Stimulated activated naive CD4-positive, alpha-beta T cell treated with Interleukin-2 at 50 U/mL for 16 hours (primary cell): Measurements from ENCODE around the gene DMD.

Source experiments
- DNase-seq: peaks from one replicate; lab custom pipeline; 2025; lab: John Stamatoyannopoulos, UW

Gene DMD

DNA sequence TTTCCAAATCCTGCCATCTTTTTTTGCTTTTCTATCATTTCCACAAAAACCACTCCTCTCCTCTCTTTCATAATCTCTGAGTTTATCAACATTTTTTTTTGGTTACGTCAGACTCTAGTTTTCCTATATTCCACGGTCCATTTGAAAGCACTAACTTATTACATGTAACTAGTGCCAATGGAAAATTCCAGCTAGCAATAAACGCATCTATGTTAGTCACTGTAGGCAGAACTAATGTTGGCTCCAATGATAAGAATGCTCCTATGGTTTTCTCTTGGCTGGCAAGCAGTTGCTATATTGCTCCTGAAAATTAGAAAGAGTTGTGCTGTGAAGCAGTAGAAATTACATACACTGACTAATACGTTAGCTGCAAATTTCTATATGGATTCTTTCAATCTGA, 1504.9 kb downstream of the DMD start:
- no peak for DNase-seq

GRCh38 chrX:31705816-31706215, 1505.5 kb downstream of the DMD start:
- DNase-seq = no peak

DNA sequence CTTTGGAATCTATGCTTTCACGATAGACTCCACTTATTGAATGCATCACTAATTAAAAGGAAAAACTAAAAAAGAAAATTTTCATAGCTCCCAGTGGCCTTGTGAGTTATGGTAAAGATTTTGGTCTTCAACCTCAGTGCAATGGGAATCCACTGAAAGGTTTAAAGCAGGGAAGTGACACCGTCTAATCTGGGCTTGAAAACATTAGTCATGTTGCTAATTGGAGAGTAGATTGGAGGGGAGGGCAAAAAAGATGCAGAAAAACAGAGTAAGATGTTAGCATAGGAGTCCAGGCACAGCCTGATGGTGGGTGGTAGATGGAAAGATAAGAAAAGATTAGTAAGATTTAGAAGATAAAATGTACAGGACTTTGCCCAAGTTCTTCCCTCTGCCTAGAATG, 1506.4 kb downstream of the DMD start:
- no peak for DNase-seq

DNA sequence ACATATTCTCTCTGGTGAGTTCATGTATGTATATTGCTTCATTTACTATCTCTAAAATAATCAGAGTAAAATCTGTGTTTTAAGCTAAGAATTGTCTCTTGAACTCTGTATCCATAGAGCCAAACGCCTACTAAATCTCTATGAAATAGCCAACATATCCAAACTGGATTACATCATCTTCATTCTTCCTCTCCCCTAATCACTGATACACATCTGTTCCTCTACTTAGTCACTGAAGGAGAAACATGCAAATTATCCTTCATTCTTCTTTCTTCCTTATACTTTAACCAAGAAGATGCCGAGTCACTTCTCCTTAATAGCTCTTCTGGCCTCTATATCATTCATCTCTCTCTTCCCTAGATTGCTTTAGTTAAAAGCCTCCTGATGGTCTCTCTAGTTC, 1509.1 kb downstream of the DMD start:
- no peak for DNase-seq

DNA sequence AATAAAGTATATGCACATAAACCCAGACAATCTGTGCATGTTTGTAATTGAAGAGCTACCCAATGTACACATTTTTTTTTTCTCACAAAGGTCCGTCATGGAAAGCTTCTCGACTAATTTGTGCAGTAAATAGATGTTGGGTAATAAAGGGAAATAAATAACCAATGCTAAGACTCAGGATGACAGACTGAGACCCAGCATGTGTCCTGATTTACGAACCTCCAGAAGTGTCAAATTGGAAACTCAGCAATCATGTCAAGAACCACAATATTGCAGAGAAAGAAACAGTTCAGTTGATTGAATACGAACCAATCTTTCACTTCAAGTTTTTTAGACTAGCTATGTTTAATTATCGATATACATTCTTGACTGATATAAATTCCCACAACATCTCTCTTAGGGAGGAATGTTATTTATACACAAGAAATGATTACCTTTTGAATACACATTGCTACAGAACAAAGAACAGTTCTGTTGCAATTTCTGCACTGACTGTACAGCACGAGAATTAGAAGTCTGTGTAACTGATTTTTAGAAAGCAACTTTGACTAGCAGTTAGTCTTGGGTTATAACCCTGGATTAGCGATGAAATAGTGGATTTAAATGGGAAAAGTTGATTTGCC, 1513.9 kb downstream of the DMD start:
- DNase-seq = no peak

DNA sequence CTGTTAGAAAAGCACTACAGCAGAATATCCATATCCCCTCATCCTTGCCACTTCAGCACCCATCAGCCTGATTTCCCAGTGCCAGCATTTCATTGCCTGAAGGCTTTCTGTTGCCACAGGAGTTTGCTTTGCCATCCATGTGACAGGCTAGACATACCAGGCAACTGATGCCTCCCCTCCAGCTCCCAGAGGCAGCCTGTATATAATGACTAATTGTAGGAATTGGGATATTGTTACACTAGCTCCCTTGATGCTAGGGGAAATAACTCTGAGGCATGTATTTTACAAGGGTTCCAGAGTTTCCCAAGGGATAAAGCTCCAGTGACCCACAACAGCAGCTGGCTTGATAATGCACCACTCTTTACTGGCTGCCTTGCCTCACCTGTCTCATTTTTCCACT, 1531.5 kb downstream of the DMD start:
- DNase-seq = no peak

- no peak for DNase-seq
Observed at GRCh38 chrX:31670245-31670644, 1541.1 kb downstream of the DMD start.

- no peak for DNase-seq
Observed at GRCh38 chrX:31665454-31665853, 1545.9 kb downstream of the DMD start.

- DNase-seq = no peak
Observed at GRCh38 chrX:31663172-31663571, 1548.2 kb downstream of the DMD start.

DNA sequence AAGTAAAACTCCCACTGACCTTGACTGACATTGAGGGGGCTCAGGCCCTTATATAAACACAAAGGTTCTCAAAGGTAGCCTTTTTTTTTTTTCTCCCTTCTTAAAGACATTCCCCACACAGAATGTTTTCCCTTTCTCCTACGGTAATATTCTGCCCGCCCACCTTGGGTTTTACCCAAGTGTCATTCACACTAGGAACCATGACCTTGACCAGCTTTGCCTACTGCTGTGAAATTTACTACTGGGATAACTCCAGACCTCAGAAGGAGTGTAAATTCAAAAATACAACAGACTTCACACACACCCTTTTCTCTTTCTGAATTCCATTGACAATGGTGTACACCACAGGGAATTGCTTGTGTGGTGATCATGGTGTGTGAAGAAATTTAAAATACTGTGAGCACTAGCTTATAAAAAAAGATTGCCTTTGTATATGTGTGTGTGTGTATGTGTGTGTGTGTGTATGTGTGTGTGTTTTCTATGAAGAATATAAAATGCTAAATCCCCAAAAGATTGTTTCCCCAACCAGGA, 1550.0 kb downstream of the DMD start:
- DNase-seq = no peak

- DNase-seq = no peak
Observed at GRCh38 chrX:31658360-31658759, 1553.0 kb downstream of the DMD start.

- no peak for DNase-seq
Observed at GRCh38 chrX:31656013-31656412, 1555.3 kb downstream of the DMD start.

GRCh38 chrX:31653422-31653821, 1557.9 kb downstream of the DMD start:
- DNase-seq = no peak

GRCh38 chrX:31652650-31653049, 1558.7 kb downstream of the DMD start:
- DNase-seq = no peak

- DNase-seq = no peak
Observed at GRCh38 chrX:31649201-31649600, 1562.1 kb downstream of the DMD start.

- no peak for DNase-seq
Observed at GRCh38 chrX:31633349-31633748, 1578.0 kb downstream of the DMD start.

DNA sequence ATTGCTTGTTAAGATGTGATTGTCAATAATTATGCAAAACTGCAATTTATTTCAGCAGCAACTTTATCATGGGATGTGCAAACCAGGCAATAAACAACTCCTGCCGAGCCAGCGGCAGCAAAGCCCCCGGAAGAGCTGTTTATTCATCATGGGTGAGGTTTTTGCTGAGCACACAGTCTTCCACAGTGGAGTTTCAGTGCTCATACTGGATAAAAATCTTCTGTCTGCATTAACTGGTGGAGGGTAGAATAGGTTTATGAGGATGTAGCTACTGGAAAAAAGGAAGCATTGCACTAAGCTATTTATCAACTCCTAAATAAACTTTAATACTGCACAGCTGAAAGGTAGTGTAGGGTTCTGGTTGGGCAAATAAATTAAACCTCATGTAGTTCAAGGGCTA, 1582.2 kb downstream of the DMD start:
- DNase-seq = no peak

- DNase-seq = no peak
Observed at GRCh38 chrX:31609130-31609529, 1602.2 kb downstream of the DMD start.

DNA sequence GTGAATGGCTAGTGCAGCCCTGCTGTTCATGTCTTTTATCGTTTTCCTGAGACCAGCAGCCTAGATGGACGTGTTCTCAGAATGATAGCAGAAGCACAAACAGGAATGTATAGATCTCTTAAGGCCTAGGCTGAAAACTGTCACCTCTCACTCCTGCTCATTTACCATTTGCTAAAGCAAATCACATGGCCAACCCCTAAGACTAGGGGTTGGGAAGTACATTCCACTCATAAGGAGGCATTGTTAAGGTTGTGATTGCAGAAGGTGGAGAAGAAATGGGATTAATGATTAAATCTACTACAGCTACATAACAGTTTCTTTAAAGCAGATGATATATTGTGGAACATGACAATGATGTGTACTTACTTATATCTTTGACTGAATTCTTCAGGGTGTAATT, 1602.7 kb downstream of the DMD start:
- DNase-seq = no peak

GRCh38 chrX:31606771-31607170, 1604.6 kb downstream of the DMD start:
- DNase-seq = no peak

DNA sequence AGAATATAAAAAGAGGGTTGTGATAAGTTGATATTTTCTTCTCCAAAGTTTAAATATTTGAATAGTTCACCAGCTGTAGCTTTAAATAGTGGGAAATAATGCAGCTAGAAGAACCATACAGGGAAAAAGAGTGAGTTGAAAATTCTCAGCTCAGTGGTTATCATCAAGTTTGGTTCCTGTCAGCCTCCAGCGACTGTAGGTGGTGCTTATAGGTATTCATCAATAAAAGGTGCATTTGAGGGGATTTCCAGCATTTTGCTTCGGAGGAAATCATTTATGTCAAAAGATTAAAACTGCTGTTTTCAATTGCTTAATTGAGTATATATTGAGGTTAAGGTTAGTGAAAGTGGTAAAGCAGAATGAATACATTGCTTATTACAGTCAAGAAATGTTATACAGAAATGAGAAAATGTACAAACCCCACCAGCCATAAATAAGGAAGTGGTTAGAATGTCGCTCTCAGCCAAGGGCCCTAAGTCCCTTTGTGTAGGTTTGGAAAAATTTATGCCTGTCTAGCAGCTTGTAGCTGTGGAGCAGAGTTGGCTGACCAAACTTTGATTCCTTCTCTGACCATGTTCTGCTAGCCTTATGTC, 1606.6 kb downstream of the DMD start:
- DNase-seq = no peak

DNA sequence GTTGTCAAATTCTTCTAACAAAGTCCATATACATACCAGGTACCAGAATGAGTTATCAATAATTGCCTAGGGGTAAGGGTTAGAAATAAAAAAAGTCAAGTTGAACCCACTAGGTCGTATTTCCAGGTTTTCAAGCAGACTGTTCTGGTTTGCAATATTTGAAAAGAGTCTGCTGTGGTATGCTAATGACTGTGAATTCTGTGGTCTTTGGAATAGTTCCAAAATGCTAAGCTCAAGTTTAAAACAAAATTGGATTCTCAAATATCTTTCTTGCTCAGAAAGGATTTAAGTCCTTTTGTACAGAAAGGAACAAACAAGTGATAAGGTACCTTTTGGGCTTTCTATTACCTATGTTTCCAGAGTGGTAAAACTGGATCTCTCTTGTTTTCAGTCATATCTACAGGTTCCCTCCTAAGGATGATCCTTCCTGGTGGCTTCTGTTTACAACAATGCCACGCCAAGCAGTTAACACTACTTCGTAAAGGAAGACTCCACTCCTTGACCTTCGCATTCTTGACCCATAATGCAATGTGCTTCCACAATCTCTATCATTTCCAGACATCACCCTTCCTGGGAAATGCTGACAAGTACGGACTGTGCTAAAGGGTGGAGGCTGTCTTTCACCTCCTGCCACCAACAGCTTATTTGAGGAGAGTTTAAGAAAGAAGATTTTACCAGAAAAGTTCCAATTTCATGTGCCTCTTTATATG, 1607.8 kb downstream of the DMD start:
- DNase-seq = no peak

GRCh38 chrX:31600823-31601222, 1610.5 kb downstream of the DMD start:
- DNase-seq = no peak
